ENCODE data around the gene TAF3.

TAF3 gene

DNA sequence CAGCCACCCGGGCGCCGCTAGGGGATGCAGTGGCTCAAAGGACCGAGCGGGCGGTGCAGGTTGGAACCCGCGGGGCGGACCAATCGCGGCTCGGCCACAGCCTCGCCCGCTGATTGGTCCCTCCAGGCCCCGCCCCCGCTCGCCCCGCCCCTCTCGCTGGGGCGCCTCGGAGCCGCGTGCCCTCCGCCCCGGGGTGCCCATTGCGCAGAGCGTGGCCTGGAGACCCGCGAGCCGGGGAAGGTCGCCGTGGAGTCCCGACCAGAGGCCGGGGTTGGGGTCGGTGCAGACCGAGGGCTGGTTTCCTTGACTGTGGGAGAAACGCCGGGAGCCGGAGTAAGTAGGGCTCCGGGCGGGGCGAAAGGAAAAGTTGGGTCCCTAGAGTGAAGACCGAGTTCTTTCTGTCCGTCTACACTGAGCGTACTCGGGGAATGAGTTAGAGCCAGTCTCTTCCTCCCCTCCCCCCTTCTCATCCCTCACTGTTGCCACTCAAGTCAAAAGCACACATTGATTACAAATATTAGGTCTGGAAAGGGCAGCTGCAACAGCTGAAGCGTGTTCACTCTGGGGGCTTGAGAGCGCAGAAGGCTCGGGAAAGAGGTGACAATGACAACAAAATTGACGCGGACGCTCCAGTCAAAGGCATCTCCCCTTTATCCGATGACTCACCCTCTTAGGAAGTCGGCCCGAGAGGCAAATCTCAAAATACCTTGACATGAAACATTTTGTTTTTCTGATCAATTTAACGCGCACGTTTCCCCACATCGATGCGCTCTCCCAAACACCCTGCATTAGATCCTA, 235.3 kb downstream of the TAF3 start (continued):
- no peak for TF ChIP-seq ZNF488 (tag by site-specific recombination; IDR thresholded peaks at IDR 0.05)
- no peak for TF ChIP-seq TRIM28 (IDR thresholded peaks at IDR 0.05; ENCODE audit: borderline replicate concordance, low read length)
- no peak for TF ChIP-seq ZNF221 (tag by site-specific recombination; IDR thresholded peaks at IDR 0.05; ENCODE audit: borderline replicate concordance)
- TF ChIP-seq ZNF146 (tag by site-specific recombination; IDR thresholded peaks at IDR 0.05) = 0 out of 2 replicates have a peak, but pooled peaks have one; percentile 16
- TF ChIP-seq ZNF76 (tag by site-specific recombination; IDR thresholded peaks at IDR 0.05; ENCODE audit: borderline replicate concordance, low read depth) = no peak
- TF ChIP-seq ZIC2 (tag by site-specific recombination; IDR thresholded peaks at IDR 0.05) = peak; percentile 72
- TF ChIP-seq ZNF366 (tag by site-specific recombination; conservative IDR thresholded peaks at IDR 0.05) = peak; percentile 85
- TF ChIP-seq ZNF175 (tag by site-specific recombination; IDR thresholded peaks at IDR 0.05) = no peak
- no peak for TF ChIP-seq OVOL3 (tag by site-specific recombination; IDR thresholded peaks at IDR 0.05)
- TF ChIP-seq ZNF23 (tag by site-specific recombination; IDR thresholded peaks at IDR 0.05; ENCODE audit: borderline replicate concordance) = no peak
- TF ChIP-seq GLIS1 (tag by site-specific recombination; IDR thresholded peaks at IDR 0.05) = peak; percentile 52; the same call in 1 of the 2 replicates
- no peak for TF ChIP-seq ZNF670 (tag by site-specific recombination; IDR thresholded peaks at IDR 0.05; ENCODE audit: low read depth)
- TF ChIP-seq, protein P1, sequence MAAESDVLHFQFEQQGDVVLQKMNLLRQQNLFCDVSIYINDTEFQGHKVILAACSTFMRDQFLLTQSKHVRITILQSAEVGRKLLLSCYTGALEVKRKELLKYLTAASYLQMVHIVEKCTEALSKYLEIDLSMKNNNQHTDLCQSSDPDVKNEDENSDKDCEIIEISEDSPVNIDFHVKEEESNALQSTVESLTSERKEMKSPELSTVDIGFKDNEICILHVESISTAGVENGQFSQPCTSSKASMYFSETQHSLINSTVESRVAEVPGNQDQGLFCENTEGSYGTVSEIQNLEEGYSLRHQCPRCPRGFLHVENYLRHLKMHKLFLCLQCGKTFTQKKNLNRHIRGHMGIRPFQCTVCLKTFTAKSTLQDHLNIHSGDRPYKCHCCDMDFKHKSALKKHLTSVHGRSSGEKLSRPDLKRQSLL (tag by site-specific recombination; IDR thresholded peaks at IDR 0.05) = peak; percentile 54; the same call in 1 of the 2 replicates
- no peak for TF ChIP-seq ZNF350 (tag by site-specific recombination; IDR thresholded peaks at IDR 0.05)
- TF ChIP-seq ZBTB17 (tag by site-specific recombination; IDR thresholded peaks at IDR 0.05) = peak; percentile 82
- TF ChIP-seq ZNF362 (tag by site-specific recombination; IDR thresholded peaks at IDR 0.05) = no peak
- peak; percentile 94 for TF ChIP-seq HIC1 (tag by site-specific recombination; IDR thresholded peaks at IDR 0.05)
- no peak for TF ChIP-seq HOXA7 (CRISPR knock-in tag; IDR thresholded peaks at IDR 0.05; ENCODE audit: borderline replicate concordance)
- TF ChIP-seq ZNF174 (tag by site-specific recombination; IDR thresholded peaks at IDR 0.05) = no peak
- TF ChIP-seq ZNF2 (tag by site-specific recombination; IDR thresholded peaks at IDR 0.05) = peak; percentile 65; the same call in 1 of the 2 replicates
- peak; percentile 82 for TF ChIP-seq ZBTB48 (tag by site-specific recombination; IDR thresholded peaks at IDR 0.05)
- no peak for TF ChIP-seq MEIS1 (CRISPR knock-in tag; IDR thresholded peaks at IDR 0.05; ENCODE audit: borderline replicate concordance)
- no peak for TF ChIP-seq PBX3 (CRISPR knock-in tag; IDR thresholded peaks at IDR 0.05)
- no peak for TF ChIP-seq ZNF624 (tag by site-specific recombination; IDR thresholded peaks at IDR 0.05)
- TF ChIP-seq, protein P2, sequence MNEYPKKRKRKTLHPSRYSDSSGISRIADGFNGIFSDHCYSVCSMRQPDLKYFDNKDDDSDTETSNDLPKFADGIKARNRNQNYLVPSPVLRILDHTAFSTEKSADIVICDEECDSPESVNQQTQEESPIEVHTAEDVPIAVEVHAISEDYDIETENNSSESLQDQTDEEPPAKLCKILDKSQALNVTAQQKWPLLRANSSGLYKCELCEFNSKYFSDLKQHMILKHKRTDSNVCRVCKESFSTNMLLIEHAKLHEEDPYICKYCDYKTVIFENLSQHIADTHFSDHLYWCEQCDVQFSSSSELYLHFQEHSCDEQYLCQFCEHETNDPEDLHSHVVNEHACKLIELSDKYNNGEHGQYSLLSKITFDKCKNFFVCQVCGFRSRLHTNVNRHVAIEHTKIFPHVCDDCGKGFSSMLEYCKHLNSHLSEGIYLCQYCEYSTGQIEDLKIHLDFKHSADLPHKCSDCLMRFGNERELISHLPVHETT (tag by site-specific recombination; IDR thresholded peaks at IDR 0.05) = peak; percentile 60
- TF ChIP-seq, protein P3, sequence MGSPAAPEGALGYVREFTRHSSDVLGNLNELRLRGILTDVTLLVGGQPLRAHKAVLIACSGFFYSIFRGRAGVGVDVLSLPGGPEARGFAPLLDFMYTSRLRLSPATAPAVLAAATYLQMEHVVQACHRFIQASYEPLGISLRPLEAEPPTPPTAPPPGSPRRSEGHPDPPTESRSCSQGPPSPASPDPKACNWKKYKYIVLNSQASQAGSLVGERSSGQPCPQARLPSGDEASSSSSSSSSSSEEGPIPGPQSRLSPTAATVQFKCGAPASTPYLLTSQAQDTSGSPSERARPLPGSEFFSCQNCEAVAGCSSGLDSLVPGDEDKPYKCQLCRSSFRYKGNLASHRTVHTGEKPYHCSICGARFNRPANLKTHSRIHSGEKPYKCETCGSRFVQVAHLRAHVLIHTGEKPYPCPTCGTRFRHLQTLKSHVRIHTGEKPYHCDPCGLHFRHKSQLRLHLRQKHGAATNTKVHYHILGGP (tag by site-specific recombination; IDR thresholded peaks at IDR 0.05) = no peak
- TF ChIP-seq ZNF558 (tag by site-specific recombination; IDR thresholded peaks at IDR 0.05) = no peak

All from HEK293 (cell line).